ENCODE measurements around the gene SMAD7.

The SMAD7 gene

DNA sequence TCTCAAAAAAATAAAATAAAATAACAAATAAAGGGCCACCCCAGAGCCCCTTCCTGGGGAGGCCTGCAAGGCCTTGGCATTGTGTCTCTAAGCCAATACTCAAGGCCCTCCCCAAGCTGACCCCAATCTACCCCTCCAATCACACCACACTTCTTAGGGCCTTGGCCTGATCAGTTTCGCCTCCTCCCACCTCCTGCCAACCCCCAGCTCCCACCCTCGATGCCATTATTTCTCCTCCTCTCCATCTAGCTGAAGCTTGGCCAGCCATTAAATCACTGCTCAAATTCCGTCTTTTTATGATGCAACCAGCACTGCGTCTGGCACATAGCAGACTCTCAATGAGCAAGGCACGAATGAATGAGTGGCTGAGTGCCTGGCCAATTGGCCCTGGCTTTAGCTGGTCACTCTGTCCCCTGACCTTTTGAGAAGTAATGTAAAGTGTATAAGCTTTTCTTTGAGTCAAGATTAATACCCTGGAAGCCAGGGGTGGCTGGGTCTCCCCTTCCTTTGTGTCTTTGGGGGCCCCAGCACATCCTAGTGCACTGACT, 55.9 kb downstream of the SMAD7 start:
- no peaks in the 10 kb centered on the region for H3K9me3 Mint-ChIP-seq
- no peaks in the 10 kb centered on the region for H3K36me3 Mint-ChIP-seq
- H3K27ac Mint-ChIP-seq = no peak overlapping the region
- no peaks in the 10 kb centered on the region for H3K27me3 Mint-ChIP-seq
- H3K4me3 Mint-ChIP-seq = no peak overlapping the region
- H3K4me1 Mint-ChIP-seq = peaks cover 6% of the 10 kb centered on the region

DNA sequence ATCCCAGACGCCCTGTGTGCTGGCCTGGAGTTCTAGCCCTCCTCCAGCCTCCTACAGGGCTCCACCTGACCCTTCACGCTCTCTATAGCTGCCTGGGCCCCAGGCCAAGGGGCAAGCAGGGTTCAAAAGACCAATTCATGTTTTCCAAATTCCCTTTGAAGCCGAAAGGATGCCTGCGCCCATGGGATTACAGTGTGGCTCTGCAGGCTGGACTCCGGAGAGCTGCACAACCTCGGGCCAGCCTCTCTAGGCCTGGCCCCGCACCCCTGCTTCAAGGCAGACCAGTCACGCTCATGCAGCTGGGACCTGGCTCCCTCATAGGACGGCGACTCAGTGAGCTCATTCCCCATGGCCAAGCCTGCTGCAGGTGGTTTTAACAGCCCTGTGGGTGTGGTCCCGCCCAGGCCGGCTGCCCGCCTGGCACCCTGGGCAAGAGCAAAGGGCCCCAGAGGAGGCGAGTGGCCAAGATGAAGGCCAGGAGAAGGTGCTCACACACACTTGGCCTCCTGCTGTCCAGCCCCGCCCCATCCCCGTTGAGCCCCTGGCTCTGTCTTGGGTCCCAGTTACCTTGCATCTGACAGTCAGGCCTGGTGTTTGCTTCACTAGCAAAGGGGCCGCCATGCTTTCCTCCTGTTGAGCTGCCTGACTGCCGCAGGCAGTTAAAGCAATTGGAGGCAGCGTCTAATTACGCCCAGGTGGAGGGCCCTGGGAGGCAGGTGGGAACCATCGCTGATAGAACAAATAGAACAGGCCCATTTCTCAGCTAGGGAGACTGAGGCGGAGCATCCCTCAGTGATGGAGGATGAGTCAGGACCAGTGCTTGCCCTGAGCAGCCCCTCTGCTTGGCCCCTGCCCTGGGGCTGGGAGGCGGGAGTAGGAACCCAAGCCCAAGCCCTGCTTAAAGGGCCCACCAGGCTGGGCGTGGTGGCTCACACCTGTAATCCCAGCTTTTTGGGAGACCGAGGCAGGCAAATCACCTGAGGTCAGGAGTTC, 56.9 kb downstream of the SMAD7 start:
- H3K4me1 Mint-ChIP-seq = peaks cover 4% of the 10 kb centered on the region
- no peaks in the 10 kb centered on the region for H3K36me3 Mint-ChIP-seq
- H3K27me3 Mint-ChIP-seq = no peaks in the 10 kb centered on the region
- H3K27ac Mint-ChIP-seq = no peak overlapping the region
- H3K4me3 Mint-ChIP-seq = no peak overlapping the region
- H3K9me3 Mint-ChIP-seq = no peaks in the 10 kb centered on the region

DNA sequence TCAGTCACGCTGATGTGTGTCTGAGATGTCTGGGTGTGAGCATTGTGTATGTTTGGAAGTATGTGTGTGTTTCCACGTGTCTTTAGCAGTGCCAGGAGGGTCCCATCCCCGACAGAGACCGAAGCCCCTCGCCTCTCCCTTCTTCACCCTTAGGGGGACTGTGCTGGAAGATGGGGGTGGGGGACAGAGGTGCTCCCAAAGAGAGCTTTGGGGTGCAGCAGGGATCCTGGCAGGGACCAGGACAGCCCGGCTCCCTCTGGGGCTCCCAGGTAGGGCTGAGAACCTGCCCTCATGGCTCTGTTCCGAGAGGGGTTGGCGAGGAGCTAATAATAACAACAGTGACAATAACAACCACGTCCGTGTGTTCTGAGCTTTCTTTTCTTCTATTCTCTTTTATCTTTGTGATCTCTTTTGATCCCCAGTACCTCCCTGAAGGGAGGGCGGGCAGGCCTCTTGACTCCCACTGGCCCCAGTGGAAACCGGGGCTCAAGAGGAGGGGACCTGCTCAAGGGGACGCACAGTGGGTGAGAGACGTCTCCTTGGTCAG, 57.6 kb downstream of the SMAD7 start:
- peak overlapping the region; percentile 60 for H3K27ac Mint-ChIP-seq
- H3K4me3 Mint-ChIP-seq = no peak overlapping the region
- peaks cover 4% of the 10 kb centered on the region for H3K4me1 Mint-ChIP-seq
- H3K36me3 Mint-ChIP-seq = no peaks in the 10 kb centered on the region
- H3K27me3 Mint-ChIP-seq = no peaks in the 10 kb centered on the region
- no peaks in the 10 kb centered on the region for H3K9me3 Mint-ChIP-seq

DNA sequence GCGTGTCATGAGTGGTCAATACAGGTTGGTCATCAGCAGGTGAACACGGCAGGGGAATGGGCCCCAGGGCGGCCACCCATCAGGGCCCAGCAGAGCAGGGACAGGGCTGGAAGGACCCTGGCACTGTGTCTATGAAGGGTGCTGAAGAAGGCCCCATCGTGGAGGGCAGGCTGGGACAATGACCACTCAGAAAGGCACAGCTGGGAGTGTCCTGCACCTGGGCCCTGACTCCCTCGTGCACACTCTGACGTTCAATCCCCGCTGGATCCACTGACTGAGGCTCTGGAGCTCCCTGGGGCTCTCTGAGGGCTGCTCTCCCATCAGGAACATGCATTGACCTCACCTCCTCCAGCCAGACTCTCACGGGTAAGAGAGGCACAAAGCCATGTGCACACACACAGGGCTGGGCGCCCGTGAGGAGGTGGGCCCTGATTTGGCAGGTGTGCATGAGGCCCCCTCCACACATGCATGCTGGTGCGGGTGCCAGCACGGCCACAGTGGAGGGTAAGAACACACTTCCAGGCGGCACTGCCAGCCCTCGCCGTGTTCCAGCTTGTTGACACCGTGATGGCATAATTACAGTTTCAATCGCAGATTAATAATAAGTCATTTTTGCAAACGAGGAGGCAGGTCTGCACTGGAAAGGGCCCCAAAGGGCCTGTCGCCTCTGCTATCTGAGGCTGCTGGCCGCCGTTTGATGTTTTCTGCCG, 58.5 kb downstream of the SMAD7 start:
- Mint-ChIP-seq H3K36me3 (no peaks in the 10 kb centered on the region), H3K9me3 (no peaks in the 10 kb centered on the region), H3K4me1 (peaks cover 4% of the 10 kb centered on the region), H3K27me3 (no peaks in the 10 kb centered on the region), H3K4me3 (no peak overlapping the region), H3K27ac (no peak overlapping the region)

DNA sequence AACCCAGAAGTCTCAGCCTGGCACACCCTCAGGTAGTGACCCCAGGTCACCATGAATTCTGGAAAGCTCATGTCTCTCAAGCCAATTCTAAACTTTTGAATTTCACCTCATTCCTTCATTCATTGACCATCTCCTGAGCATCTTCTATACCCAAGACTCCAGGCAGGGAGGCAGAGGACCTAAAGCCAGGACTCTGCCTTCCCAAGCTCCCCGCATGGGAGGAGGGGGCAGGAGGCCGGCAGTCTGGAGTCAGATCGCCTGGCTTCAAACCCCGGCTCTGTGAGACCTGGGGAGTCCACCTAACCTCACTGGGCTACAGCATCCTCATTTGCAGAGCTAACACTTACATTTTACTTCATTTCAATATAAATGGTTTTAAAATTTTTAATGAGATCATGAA, 59.0 kb downstream of the SMAD7 start:
- Mint-ChIP-seq H3K27ac (no peak overlapping the region), H3K4me1 (peaks cover under 1% of the 10 kb centered on the region), H3K36me3 (no peaks in the 10 kb centered on the region), H3K27me3 (no peaks in the 10 kb centered on the region), H3K4me3 (no peak overlapping the region), H3K9me3 (no peaks in the 10 kb centered on the region)

DNA sequence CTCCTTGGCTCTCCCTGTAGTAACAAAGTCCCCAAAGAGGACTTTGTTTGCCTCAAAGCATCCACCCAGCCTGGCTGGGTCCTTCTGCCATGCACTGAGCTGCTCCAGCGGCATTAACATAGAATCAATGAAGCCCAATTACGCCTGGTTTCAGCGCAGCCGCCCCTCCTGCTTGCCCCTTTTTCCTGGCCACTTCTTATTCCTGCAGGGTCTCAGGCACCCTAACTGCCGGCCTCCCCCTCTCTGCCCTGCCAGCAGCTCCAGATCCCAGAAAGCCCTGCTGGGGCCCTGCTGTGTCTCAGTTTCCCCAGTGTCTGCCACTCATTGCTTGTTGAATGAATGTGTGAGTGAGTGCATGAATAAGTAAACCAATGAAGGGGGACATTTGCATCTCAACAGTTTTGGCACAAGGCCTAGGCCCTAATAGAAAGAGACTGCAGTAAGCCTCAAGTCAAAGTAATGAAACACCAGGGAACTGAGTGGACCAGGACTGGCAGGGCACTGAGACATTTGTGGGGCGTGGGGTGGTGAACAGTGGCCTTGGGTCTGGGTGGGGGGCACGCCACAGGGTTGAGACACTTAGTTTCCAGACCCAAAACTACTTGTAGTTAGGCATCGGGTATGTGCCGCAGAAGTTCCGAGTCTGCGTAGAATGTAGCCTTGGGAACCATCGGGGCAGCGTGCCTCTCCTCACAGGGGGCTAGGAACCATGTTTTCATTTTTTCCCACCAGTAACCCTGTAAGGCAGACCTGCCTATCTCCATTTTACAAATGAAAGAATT, 60.6 kb downstream of the SMAD7 start:
- H3K4me1 Mint-ChIP-seq = no peaks in the 10 kb centered on the region
- no peak overlapping the region for H3K4me3 Mint-ChIP-seq

DNA sequence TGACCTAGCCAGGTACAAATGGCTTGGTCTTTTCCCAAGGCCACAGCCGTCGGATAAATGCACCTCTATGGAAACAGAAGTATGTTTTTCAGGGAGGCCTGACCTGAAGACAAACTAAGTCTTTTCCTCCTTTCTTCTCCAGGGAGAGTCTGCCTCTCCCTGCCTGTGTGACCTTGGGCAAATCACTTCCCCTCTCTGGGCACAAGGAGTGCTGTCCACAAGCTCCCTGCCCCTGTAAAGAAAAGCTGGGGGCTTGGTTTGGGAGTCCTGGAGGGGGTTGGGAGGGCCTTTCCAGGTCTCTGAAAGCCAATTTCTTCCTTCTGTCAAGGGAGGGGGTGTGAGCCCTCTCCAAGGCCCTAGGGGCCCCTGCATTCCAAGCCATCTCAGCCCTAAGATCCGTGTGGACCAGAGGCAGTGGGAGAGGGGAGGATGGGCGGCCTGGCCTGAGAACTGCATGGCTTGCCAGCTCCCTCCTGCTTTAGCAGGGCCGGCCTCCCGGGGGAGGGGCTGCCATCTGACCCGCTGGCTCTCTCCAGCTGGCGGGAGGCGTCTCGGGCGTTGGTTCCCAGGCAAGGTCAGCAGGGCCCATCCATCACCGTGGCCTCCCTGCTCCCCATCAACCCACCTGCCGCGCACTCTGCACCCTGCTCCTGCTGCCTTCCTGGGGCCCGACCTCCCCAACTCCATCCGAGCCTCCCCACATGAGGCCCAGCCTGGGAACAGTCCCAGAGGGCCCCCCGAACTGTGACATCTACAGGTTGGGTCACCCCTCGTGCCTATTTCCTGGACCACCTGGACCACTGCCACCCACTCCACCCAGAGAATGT, 61.4 kb downstream of the SMAD7 start:
- Mint-ChIP-seq H3K4me3 (no peak overlapping the region), H3K4me1 (no peaks in the 10 kb centered on the region), H3K36me3 (no peaks in the 10 kb centered on the region), H3K27me3 (no peaks in the 10 kb centered on the region), H3K9me3 (no peaks in the 10 kb centered on the region), H3K27ac (no peak overlapping the region)

More for the DNA sequence above, 60.6 kb downstream of the SMAD7 start:
- no peaks in the 10 kb centered on the region for H3K27me3 Mint-ChIP-seq
- H3K27ac Mint-ChIP-seq = no peak overlapping the region
- no peaks in the 10 kb centered on the region for H3K36me3 Mint-ChIP-seq
- no peaks in the 10 kb centered on the region for H3K9me3 Mint-ChIP-seq

DNA sequence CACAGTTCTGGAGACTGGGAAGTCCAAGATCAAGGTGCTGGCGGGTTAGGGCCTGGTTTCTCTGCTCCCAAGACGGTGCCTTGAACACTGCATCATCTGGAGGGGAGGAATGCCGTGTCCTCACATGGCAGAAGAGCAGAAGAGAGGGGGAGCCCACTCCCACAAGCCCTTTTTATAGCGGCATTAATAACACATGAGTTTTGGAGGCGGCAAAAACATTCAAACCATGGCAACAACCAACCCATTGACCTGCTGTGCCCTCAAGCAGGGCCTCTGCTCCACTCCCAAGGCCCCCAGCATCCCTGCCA, 62.0 kb downstream of the SMAD7 start:
- Mint-ChIP-seq H3K27me3 (no peaks in the 10 kb centered on the region), H3K9me3 (no peaks in the 10 kb centered on the region), H3K4me3 (no peak overlapping the region)

DNA sequence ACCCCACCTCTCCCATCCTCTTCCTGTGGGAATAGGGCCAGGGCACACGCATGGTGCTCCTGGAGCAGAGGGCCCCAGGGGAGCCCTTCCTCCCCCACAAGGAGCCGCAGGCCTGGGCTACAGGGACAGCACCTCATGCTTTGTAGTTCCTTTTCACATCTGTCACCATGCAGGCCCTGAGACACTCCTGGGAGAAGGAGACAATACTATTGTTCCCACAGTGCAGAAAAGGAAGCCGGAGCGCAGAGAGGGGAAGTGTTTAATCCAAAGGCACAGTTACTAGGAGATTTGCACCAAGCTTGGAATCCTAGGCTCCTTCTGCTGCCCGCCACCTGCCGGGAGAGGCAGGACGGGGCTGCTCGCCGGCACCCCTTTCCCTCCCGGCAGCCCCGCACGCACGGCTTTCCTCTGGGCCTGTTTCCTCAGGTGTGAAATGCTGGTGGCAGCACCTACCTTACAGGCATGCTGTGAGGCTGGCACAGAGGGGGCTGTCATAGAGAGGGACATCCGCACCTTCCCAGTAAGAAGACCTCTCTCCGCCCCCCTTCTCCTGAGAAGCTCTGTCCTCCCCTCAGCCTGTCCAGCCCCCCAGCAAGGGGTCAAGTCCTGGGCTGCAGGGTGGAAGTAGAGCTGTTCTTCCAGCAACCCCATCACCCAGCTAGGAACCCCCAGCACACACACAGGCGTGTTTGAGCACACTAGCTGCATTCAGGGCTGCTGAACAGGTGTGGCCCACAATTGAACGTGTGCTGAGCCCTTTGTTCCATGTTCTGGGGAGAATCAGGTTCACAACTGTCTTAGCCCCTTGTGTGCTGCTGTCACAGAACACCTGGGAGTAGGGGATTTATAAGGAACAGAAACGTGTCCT, 62.6 kb downstream of the SMAD7 start:
- Mint-ChIP-seq H3K4me1 (no peaks in the 10 kb centered on the region), H3K27me3 (no peaks in the 10 kb centered on the region), H3K27ac (no peak overlapping the region), H3K4me3 (no peak overlapping the region), H3K36me3 (no peaks in the 10 kb centered on the region), H3K9me3 (no peaks in the 10 kb centered on the region)

More for the DNA sequence above, 62.0 kb downstream of the SMAD7 start:
- Mint-ChIP-seq H3K27ac (no peak overlapping the region), H3K4me1 (no peaks in the 10 kb centered on the region), H3K36me3 (no peaks in the 10 kb centered on the region)

DNA sequence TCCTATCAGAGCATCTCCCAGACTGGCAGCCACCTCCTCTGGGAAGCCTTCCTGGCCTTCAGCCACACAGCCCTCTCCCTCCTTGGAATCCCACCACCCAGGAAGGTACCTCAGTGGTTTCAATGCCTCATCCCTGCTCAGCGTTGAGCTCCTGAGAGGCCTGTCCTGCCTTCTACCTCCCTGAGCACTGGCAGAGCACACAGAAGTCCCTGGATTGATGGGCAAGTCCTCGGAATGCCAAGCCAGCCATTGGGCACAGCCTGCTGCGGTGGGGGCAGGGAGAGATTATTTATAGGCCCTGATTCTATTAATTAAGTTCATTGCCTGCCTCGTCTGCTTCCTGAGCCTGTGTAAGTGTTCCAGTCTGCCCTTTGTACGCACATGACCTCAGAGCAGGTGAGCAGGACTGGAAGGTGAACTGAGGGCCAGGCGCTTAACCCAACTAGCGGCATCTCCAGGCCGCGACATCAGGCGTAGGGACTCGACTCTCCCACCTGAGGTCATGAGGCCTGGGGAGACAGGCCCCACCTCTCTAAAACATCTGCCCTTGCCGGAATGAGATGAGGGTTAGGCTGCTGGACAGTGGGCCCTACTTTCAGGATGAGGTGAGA, 63.4 kb downstream of the SMAD7 start:
- Mint-ChIP-seq H3K27ac (no peak overlapping the region), H3K36me3 (no peaks in the 10 kb centered on the region), H3K27me3 (no peaks in the 10 kb centered on the region), H3K9me3 (no peaks in the 10 kb centered on the region), H3K4me1 (no peaks in the 10 kb centered on the region), H3K4me3 (no peak overlapping the region)

DNA sequence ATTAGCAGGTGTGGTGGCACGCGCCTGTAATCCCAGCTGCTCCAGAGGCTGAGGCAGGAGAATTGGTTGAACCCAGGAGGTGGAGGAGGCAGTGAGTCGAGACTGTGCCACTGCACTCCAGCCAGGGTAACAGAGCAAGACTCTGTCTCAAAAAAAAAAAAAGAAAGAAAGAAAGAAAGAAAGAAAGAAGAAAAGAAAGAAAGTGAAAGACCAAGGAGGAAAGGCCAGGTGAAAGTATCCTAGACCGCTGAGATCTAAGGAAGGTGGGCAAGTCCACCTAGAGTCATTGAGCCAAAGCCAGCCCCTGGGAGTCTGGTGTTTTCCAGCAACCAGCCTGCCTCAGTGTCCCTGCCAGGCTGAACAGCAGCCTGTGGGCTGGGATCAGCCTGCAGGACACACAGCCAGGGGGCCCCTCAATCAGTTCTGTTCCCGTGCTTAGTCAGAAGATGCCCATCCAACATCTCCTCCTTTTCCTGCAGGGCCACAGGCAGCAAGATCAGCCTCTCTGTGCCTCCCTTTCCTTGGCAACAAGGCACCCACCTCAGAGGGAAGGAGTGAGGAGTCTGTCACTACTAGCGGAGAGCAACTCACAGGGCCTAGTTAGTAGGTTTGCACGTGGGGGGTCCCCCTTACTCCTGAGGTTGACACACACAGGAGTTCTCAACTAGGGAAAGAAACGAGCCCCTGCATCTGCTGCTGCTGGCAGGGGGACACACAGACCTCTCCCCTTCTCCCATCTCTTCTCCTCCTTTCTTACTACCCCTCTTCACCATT, 64.1 kb downstream of the SMAD7 start:
- no peaks in the 10 kb centered on the region for H3K36me3 Mint-ChIP-seq
- no peaks in the 10 kb centered on the region for H3K9me3 Mint-ChIP-seq
- H3K27me3 Mint-ChIP-seq = no peaks in the 10 kb centered on the region
- no peak overlapping the region for H3K27ac Mint-ChIP-seq
- H3K4me1 Mint-ChIP-seq = no peaks in the 10 kb centered on the region
- no peak overlapping the region for H3K4me3 Mint-ChIP-seq

DNA sequence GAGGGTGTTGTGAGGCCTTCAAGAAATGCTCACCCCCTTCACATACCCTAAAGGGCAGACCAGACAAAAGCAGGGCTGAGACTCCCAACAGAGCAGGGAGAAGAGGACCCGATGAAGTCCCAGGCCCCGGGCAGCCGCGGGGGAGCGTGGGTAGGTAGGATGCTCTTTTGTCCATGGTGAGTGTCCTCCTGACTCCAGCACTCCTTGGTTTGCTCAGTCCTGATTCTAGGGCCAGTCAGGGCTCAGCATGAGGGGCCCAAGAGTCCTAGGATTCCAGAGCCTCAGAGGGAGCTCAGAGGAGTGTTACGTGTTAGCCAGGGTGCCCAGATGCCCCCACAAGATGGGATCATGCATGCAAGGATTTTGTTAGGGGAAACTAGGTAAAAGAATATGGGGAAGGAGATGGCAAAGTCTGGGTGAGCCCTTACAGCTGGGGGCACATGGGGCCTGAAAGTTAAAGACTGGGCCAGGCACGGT, 64.8 kb downstream of the SMAD7 start:
- Mint-ChIP-seq H3K4me3 (no peak overlapping the region), H3K9me3 (no peaks in the 10 kb centered on the region), H3K36me3 (no peaks in the 10 kb centered on the region), H3K27me3 (no peaks in the 10 kb centered on the region), H3K4me1 (no peaks in the 10 kb centered on the region), H3K27ac (no peak overlapping the region)
